T-helper 2 cell (primary cell): Measurements from ENCODE around the gene NT5C2.

Source experiments
- DNase-seq, 5 experiments: peaks; one replicate each; pipeline versions ENCODE4 v3.0.0 to v3.0.0-alpha.2; 2012 to 2022

NT5C2 gene

GRCh38 chr10:103120977-103121735, 71.9 kb downstream of the NT5C2 start:
- no peak for DNase-seq

GRCh38 chr10:103120546-103120945, 72.5 kb downstream of the NT5C2 start:
- DNase-seq: no peak

- no peak for DNase-seq
Measured at GRCh38 chr10:103117247-103117646, 75.8 kb downstream of the NT5C2 start.

GRCh38 chr10:103114876-103115275, 78.2 kb downstream of the NT5C2 start:
- DNase-seq: no peak

DNA sequence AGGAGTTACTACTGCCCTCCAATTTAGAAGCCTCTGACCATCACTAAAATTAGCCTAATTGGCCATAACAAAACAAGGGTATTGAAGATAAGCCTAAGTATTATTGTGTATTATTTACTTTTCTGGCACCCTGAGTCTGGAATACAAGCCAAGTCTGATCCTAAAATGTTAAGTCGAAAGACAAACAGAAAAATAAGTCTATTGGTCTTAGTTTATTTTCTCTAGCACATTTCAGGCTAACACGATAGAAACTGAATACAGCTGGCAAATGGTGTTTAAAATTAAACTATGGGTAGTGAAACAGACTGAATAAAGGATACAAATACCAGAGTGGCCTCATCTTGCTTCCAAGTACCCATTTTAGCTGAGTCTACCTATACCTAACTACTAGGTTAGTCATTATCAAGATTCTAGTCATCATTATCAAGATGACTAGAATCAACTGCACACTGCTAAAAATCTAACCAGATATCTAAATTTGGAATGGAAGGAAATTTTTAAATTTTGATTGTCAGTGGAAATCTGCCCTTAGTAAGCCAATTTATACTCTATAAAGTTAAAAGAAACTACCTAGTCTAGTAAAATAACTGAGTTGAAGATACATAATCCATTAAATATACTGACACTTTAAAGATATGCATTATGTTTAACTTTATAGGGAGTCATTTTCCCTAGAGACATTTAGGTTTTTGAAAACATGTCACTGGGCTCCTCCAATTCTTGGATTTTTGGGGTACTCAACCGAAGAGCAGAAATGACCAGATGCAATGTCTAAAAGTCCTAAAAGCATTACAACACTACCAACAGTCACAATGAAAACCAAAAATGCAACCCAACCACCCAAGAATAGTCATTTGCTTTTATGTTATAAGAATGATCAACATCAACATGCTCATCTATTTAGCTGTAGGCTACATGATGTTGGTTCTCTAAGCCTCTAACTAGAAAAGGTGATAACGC, 80.9 kb downstream of the NT5C2 start:
- DNase-seq: peak in 1 of 5 experiments; percentile 11

- peak in 1 of 5 experiments; percentile 19 for DNase-seq
Measured at GRCh38 chr10:103111031-103111917, 81.8 kb downstream of the NT5C2 start.

- DNase-seq: no peak
Measured at GRCh38 chr10:103110407-103110806, 82.7 kb downstream of the NT5C2 start.

GRCh38 chr10:103109821-103110220, 83.3 kb downstream of the NT5C2 start:
- DNase-seq: no peak

DNA sequence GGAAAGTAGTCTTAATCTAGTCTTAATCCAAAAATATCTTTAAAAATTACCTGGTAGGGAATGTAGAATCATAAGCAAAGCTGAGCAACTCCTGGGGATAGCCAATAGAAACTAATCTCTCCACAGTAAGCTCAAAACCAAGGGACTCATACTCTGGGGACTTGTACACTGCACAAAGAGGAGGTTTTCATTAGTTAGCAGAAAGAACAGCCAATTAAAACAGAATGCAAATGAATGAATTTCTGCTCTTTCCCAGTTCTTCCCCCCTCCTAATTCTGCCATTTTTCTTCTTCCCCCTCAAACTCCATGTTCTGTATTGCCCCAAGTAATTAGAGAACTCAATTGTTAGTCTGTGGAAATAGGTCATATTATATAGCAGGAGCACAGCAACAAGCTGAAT, 86.5 kb downstream of the NT5C2 start:
- no peak for DNase-seq

GRCh38 chr10:103105462-103105861, 87.6 kb downstream of the NT5C2 start:
- no peak for DNase-seq

- DNase-seq: no peak
Measured at GRCh38 chr10:103104721-103105120, 88.4 kb downstream of the NT5C2 start.

- DNase-seq: no peak
Measured at GRCh38 chr10:103103989-103104388, 89.1 kb downstream of the NT5C2 start.

DNA sequence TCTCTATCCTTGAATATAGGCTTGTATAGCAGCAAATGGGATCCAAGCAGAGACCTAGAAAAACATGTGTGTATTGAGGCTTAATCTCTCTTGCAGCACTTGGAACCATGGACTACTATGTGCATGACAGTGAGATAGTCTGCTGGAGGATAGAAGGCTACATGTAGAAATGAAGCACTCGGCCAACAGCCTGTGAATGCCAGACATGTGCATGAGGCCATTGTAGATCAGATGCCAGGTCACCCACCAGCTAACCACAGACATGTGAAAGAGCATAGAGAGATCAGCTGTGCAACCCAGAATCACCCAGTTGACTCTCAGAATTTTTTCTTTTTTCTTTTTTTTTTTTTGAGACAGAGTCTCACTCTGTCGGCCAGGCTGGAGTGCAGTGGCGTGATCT, 90.9 kb downstream of the NT5C2 start:
- DNase-seq: no peak

- DNase-seq: no peak
Measured at GRCh38 chr10:103100620-103101019, 92.5 kb downstream of the NT5C2 start.

- DNase-seq: no peak
Measured at GRCh38 chr10:103098240-103098639, 94.8 kb downstream of the NT5C2 start.

- no peak for DNase-seq
Measured at GRCh38 chr10:103096130-103096529, 96.9 kb downstream of the NT5C2 start.

DNA sequence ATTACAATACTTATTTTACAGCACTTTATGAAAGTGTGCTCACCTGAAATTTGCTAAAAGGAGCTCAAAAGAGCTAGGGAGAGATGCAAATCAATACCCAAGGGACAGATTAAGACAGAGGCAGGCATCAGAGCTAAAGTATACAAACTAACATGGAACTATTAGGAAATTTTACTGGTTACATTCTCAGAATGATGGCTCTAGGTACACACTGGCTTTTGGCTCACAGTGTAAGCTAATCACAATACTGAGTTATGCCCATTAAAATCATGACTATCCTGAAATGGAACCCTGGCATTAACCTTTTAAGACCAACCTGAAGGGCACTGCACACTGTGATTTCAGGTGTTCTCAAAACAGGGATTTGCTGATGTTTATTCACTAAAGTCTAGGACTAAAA, 98.1 kb downstream of the NT5C2 start:
- DNase-seq: no peak

DNA sequence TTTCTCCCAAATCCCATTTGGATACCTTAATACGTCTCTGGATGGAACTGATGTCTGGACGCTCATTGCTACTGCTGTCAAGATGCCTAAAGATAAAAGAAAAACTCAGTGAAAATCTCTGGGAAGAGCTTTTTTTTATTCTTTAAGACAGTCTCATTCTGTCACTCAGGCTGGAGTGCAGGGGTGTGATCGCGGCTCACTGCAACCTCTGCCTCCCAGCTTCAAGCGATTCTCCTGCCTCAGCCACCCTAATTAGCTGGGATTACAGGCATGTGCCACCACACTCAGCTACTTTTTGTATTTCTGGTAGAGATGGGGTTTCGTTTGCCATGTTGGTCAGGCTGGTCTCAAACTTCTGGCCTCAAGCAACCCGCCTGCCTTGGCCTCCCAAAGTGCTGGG, 102.2 kb downstream of the NT5C2 start:
- no peak for DNase-seq

DNA sequence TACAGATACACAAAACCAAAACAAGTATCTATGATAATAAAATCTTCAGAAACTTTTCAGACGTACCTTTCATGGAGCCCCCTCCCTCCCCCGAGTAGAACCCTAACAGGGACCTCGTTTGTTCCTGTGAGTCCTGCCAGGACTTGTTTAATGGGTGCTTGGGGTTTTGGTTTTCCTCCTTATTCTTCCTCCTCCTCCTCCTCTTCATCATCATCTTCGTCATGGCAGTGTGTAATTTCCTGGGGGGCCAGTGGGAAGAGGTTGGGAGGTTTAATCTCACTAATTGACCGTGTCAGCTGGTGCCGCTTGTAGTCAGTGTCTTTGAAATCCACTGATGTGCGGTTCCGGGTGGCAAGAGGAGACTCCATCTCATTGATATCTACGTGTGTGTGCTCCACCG, 103.6 kb downstream of the NT5C2 start:
- no peak for DNase-seq

DNA sequence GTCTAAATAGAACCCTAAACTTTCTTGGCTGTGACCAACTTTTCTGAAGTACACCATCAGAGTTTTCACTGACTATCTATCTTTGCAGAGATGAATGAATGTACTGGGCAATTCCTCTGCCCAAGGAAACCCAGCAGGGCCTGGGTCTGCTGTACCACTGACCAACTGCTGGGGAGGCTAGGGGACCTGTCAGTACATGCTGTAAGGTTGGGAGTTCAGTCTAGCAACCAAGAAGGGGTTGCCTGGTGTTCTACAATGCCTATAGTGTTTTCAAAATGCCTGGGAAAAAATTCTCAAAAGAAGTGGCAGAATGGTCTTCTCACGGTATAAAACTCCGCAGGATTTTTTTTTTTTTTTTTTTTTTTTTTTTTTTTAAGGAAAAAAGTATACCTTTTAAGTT, 106.3 kb downstream of the NT5C2 start:
- DNase-seq: no peak

DNA sequence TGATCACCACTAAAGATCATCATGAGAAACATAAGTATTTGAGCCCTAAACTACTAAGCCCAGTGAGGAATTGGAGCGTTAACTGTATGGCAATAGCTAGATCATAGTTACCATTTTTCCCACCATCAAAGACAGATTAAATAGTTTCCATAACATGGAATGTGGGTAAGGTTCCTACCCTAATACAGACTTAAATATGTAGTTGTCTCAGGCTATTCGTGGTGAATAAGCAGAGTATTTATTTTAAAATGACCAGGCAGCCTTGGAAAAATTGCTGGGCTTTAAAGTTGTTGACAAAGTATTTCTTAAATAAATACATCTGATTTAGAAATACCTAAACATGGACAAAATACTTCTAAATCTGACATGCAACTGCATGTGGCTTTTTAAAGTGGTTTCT, 106.8 kb downstream of the NT5C2 start:
- DNase-seq: no peak

DNA sequence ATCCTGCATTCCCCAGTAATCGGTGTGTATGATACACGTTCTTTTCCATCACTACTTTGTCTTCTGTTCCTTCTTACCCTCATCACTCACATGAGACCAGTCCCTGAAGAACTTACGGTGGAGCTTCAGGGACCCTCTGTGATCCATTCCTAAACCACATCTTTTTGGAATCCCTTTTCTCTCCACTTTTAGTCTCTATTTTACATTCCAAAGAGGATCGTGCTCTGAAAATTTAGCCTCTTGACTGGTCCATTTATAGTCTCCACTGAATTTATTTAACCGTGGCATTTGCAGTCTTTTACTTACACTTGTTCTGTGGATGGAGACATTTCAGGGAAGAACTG, 109.1 kb downstream of the NT5C2 start:
- DNase-seq: no peak
